Activated naive CD4-positive, alpha-beta T cell treated with anti-CD3 and anti-CD28 coated beads for 36 hours (primary cell): ENCODE data around the gene PPIB. TPM values are rescaled to one million over a fixed set of nuclear protein-coding genes. Genes with fewer than 3 reads are reported as not detected.

ENCODE experiments used
- CTCF ChIA-PET: fragments of 350-600 bp; sonication (Branson Sonifier 250); formaldehyde crosslinking; loops from one replicate; lab custom pipeline; 2021; ENCODE audit warnings: antibody characterized with exemption; lab: Charles Lee
- DNase-seq: peaks from one replicate; pipeline ENCODE4 v3.0.0-alpha.2; 2020
- H3K27ac Mint-ChIP-seq: one replicate; pipeline ENCODE4 v1.8.0; 2021; ENCODE audit warnings: mild to moderate bottlenecking, mixed read lengths
- H3K27me3 Mint-ChIP-seq: one replicate; pipeline ENCODE4 v1.8.0; 2021; ENCODE audit warnings: low read depth, mixed read lengths
- H3K36me3 Mint-ChIP-seq: one replicate; pipeline ENCODE4 v1.8.0; 2021; ENCODE audit warnings: low read depth, mixed read lengths
- H3K4me1 Mint-ChIP-seq: one replicate; pipeline ENCODE4 v1.8.0; 2021; ENCODE audit warnings: low read depth, mixed read lengths
- H3K4me3 Mint-ChIP-seq: one replicate; pipeline ENCODE4 v1.8.0; 2021; ENCODE audit warnings: mild to moderate bottlenecking, moderate library complexity, mixed read lengths
- H3K9me3 Mint-ChIP-seq: one replicate; pipeline ENCODE4 v1.8.0; 2021; ENCODE audit warnings: mixed read lengths
- intact Hi-C: fragments of 100-400 bp; cut with micrococcal nuclease; formaldehyde crosslinking; loops from one replicate; pipeline ENCODE4 v1.15.1; 2023
- total RNA-seq, 2 experiments: library from RNA; stranded (reverse); gene quantifications; one replicate each; pipeline ENCODE4 v1.2.3, GENCODE V29; 2021

PPIB gene
- 100 to 1,000 TPM; 187 to 202 TPM for total RNA-seq

GRCh38 chr15:64162869-64163658 is at the start of gene PPIB:
TSS of gene PPIB (minus strand) at chr15:64163022. CDS start at chr15:64162986, 36 bp downstream.
- intact Hi-C loops = loop anchor here (1.0 to 5.0 kb wide), 10 partner anchors 69 to 730 kb away; partner anchors contain the start of genes CSNK1G1, TRIP4 and ZNF609
- Mint-ChIP-seq H3K36me3 (peaks cover 24% of the 10 kb centered on the region), H3K4me3 (peak within 1 kb of the TSS; percentile 80), H3K27me3 (no peaks in the 10 kb centered on the region), H3K27ac (peak within 1 kb of the TSS; percentile 86), H3K4me1 (peaks cover 42% of the 10 kb centered on the region), H3K9me3 (no peaks in the 10 kb centered on the region)
- DNase-seq = peak; percentile 98
- CTCF ChIA-PET = interaction anchor here (0.6 to 1.5 kb wide), 6 partner anchors 10 to 111 kb away, joined by 3 to 11 read pairs (median 3); no protein-coding TSS in a partner anchor

- CTCF ChIA-PET = no interaction called here
- no peak for DNase-seq
- H3K27ac Mint-ChIP-seq = no peak overlapping the region
- no peak overlapping the region for H3K4me3 Mint-ChIP-seq
- no peaks in the 10 kb centered on the region for H3K27me3 Mint-ChIP-seq
- intact Hi-C loops = no loop called here
- no peaks in the 10 kb centered on the region for H3K9me3 Mint-ChIP-seq
- peaks cover 3% of the 10 kb centered on the region for H3K4me1 Mint-ChIP-seq
- H3K36me3 Mint-ChIP-seq = peaks cover 4% of the 10 kb centered on the region
Observed at GRCh38 chr15:64211696-64212095, 48.9 kb upstream of the PPIB start.

GRCh38 chr15:64210371-64210770 is 47.5 kb upstream of the PPIB start:
- Mint-ChIP-seq H3K27ac (no peak overlapping the region), H3K36me3 (peaks cover 2% of the 10 kb centered on the region), H3K4me1 (peaks cover 3% of the 10 kb centered on the region), H3K9me3 (no peaks in the 10 kb centered on the region), H3K4me3 (no peak overlapping the region), H3K27me3 (no peaks in the 10 kb centered on the region)
- no peak for DNase-seq
- intact Hi-C loops = no loop called here
- CTCF ChIA-PET = interaction anchor here (0.6 to 1.4 kb wide), 7 partner anchors 9 to 517 kb away, joined by 3 to 5 read pairs (median 4); partner anchors contain the start of gene TRIP4

GRCh38 chr15:64209680-64210334 is 47.0 kb upstream of the PPIB start:
- Mint-ChIP-seq H3K4me1 (peaks cover 3% of the 10 kb centered on the region), H3K36me3 (peaks cover 2% of the 10 kb centered on the region), H3K9me3 (no peaks in the 10 kb centered on the region), H3K27me3 (no peaks in the 10 kb centered on the region), H3K4me3 (no peak overlapping the region), H3K27ac (no peak overlapping the region)
- intact Hi-C loops = loop anchor here (1.0 to 5.0 kb wide), 3 partner anchors 146 to 518 kb away; partner anchors contain the start of gene CSNK1G1
- CTCF ChIA-PET = interaction anchor here (0.6 to 1.4 kb wide), 8 partner anchors 9 to 518 kb away, joined by 3 to 5 read pairs (median 4); partner anchors contain the start of gene TRIP4
- peak; percentile 8 for DNase-seq

GRCh38 chr15:64205202-64205601 is 42.4 kb upstream of the PPIB start:
- Mint-ChIP-seq H3K4me1 (peaks cover 3% of the 10 kb centered on the region), H3K9me3 (no peaks in the 10 kb centered on the region), H3K27me3 (no peaks in the 10 kb centered on the region), H3K36me3 (peaks cover 7% of the 10 kb centered on the region), H3K4me3 (no peak overlapping the region), H3K27ac (no peak overlapping the region)
- intact Hi-C loops = loop anchor here (5.0 kb wide), 1 partner anchor 447 kb away; no protein-coding TSS in a partner anchor
- CTCF ChIA-PET = no interaction called here
- DNase-seq = no peak

GRCh38 chr15:64197425-64197824 is 34.6 kb upstream of the PPIB start:
- CTCF ChIA-PET = no interaction called here
- peaks cover 3% of the 10 kb centered on the region for H3K36me3 Mint-ChIP-seq

GRCh38 chr15:64193971-64194370 is 31.1 kb upstream of the PPIB start:
- intact Hi-C loops = no loop called here
- Mint-ChIP-seq H3K9me3 (no peaks in the 10 kb centered on the region), H3K36me3 (peaks cover 3% of the 10 kb centered on the region), H3K4me3 (no peak overlapping the region), H3K27me3 (no peaks in the 10 kb centered on the region), H3K4me1 (no peaks in the 10 kb centered on the region), H3K27ac (no peak overlapping the region)
- DNase-seq = no peak
- CTCF ChIA-PET = interaction anchor here (0.6 kb wide), 2 partner anchors 140 to 401 kb away, joined by 3 to 5 read pairs; no protein-coding TSS in a partner anchor

More at GRCh38 chr15:64197425-64197824, 34.6 kb upstream of the PPIB start:
- no peak overlapping the region for H3K27ac Mint-ChIP-seq
- no peaks in the 10 kb centered on the region for H3K27me3 Mint-ChIP-seq
- DNase-seq = no peak
- H3K4me3 Mint-ChIP-seq = no peak overlapping the region
- no peaks in the 10 kb centered on the region for H3K4me1 Mint-ChIP-seq
- H3K9me3 Mint-ChIP-seq = no peaks in the 10 kb centered on the region
- intact Hi-C loops = no loop called here

GRCh38 chr15:64191971-64192830 is 29.4 kb upstream of the PPIB start:
- CTCF ChIA-PET = no interaction called here
- Mint-ChIP-seq H3K4me3 (no peak overlapping the region), H3K36me3 (peaks cover 11% of the 10 kb centered on the region), H3K4me1 (peaks cover 5% of the 10 kb centered on the region), H3K9me3 (no peaks in the 10 kb centered on the region), H3K27ac (no peak overlapping the region), H3K27me3 (no peaks in the 10 kb centered on the region)
- intact Hi-C loops = no loop called here
- no peak for DNase-seq

- H3K36me3 Mint-ChIP-seq = peaks cover 12% of the 10 kb centered on the region
- DNase-seq = no peak
- no peaks in the 10 kb centered on the region for H3K27me3 Mint-ChIP-seq
- CTCF ChIA-PET = interaction anchor here (0.5 to 1.1 kb wide), 4 partner anchors 11 to 1084 kb away, joined by 4 to 8 read pairs (median 6); no protein-coding TSS in a partner anchor
- peak overlapping the region; percentile 9 for H3K27ac Mint-ChIP-seq
- H3K4me3 Mint-ChIP-seq = no peak overlapping the region
- peaks cover 5% of the 10 kb centered on the region for H3K4me1 Mint-ChIP-seq
- intact Hi-C loops = no loop called here
- no peaks in the 10 kb centered on the region for H3K9me3 Mint-ChIP-seq
Observed at GRCh38 chr15:64187396-64188191, 24.8 kb upstream of the PPIB start.

- no peak for DNase-seq
- Mint-ChIP-seq H3K27ac (no peak overlapping the region), H3K36me3 (peaks cover 12% of the 10 kb centered on the region), H3K4me3 (no peak overlapping the region), H3K27me3 (no peaks in the 10 kb centered on the region), H3K4me1 (peaks cover 5% of the 10 kb centered on the region), H3K9me3 (no peaks in the 10 kb centered on the region)
- CTCF ChIA-PET = no interaction called here
- intact Hi-C loops = no loop called here
Observed at GRCh38 chr15:64185146-64185911, 22.5 kb upstream of the PPIB start.
